Measurements from ENCODE around the gene MMP13.
"Not testable (repeated sequence)": the region's sequence is repeated elsewhere in the genome, so short reads cannot be mapped to it uniquely, and the experiment has no call there.

MMP13 gene

DNA sequence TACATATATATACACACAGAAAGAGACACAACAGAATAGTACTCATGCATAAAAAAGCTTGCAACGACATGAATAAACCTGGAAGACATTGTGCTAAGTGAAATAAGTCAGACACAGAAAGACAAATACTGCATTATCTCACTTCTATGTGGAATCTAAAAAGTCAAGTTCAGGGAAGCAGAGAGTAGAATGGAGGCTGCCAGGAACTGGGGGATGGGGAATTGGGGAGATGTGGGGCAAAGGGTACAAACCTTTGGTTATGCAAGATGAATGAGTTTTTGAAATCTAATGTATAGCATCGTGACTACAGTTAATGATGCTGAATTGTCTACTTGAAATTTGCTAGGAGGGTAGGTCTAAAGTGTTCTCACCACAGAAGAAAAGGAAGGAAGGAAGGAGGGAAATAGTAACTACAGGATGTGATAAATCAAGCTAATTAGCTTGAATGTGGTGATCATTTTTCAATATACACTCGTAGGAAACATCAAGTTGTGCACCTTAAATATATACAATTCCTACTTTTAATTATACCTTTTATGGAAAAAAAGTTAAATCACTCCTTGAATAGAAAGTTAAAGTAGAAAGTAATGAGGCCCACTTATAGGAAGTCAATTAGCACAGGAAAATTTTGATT is 33.8 kb downstream of the MMP13 start:
- TF ChIP-seq, protein P1, sequence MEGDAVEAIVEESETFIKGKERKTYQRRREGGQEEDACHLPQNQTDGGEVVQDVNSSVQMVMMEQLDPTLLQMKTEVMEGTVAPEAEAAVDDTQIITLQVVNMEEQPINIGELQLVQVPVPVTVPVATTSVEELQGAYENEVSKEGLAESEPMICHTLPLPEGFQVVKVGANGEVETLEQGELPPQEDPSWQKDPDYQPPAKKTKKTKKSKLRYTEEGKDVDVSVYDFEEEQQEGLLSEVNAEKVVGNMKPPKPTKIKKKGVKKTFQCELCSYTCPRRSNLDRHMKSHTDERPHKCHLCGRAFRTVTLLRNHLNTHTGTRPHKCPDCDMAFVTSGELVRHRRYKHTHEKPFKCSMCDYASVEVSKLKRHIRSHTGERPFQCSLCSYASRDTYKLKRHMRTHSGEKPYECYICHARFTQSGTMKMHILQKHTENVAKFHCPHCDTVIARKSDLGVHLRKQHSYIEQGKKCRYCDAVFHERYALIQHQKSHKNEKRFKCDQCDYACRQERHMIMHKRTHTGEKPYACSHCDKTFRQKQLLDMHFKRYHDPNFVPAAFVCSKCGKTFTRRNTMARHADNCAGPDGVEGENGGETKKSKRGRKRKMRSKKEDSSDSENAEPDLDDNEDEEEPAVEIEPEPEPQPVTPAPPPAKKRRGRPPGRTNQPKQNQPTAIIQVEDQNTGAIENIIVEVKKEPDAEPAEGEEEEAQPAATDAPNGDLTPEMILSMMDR (conservative IDR thresholded peaks at IDR 0.05; ENCODE audit: low read depth, low read length): no peak
- no peak for DNase-seq (ENCODE audit: low read depth)
- no peak overlapping the region for H3K4me3 ChIP-seq (ENCODE audit: low read depth, low read length)

DNA sequence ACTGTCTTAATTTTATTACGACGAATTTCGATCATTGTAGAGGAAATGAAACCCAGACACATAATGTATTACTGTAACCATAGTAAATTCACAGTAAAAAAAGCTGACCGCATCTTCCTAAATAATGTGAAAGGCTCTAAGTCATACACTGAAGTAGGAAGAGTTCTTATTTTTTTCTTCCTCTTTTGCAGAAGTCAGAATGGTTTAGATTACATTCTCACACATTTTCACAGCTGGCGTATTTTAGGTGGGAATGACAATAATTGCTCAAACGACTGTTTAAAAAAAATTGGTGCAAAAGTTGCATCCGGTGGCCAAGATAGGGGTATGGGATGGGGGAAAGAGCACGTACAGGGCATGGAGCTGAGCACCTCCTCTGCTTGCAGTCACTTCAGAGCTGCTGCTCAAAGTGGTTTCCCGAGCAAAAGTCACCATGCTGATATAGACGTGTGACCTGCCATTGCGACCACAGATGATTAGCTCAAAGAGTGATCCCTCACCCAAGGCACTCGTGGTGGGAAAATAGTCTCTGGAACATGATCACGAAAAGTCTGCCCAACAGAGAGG is 35.3 kb downstream of the MMP13 start:
- no peak overlapping the region for H3K4me3 ChIP-seq (ENCODE audit: low read depth, low read length)
- no peak for DNase-seq (ENCODE audit: low read depth)
- TF ChIP-seq, protein P1 (conservative IDR thresholded peaks at IDR 0.05; ENCODE audit: low read depth, low read length): no peak

DNA sequence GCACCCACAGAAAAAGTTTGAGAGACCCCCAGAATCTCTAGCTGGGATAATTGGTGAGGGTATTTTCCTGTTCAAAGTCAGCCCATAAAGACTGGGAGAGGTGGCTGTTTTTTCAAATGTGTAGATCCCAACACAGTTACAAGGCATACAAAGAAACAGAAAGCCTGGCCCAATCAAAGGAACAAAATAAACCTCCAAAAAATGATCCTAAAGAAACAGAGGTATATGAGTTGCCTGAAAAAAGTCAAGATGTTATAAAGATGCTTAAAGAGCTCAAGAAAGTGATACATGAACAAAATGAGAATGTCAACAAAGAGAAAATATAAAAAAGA is 40.5 kb downstream of the MMP13 start:
- DNase-seq (ENCODE audit: low read depth): no peak
- no peak overlapping the region for H3K4me3 ChIP-seq (ENCODE audit: low read depth, low read length)
- TF ChIP-seq, protein P1 (conservative IDR thresholded peaks at IDR 0.05; ENCODE audit: low read depth, low read length): no peak

DNA sequence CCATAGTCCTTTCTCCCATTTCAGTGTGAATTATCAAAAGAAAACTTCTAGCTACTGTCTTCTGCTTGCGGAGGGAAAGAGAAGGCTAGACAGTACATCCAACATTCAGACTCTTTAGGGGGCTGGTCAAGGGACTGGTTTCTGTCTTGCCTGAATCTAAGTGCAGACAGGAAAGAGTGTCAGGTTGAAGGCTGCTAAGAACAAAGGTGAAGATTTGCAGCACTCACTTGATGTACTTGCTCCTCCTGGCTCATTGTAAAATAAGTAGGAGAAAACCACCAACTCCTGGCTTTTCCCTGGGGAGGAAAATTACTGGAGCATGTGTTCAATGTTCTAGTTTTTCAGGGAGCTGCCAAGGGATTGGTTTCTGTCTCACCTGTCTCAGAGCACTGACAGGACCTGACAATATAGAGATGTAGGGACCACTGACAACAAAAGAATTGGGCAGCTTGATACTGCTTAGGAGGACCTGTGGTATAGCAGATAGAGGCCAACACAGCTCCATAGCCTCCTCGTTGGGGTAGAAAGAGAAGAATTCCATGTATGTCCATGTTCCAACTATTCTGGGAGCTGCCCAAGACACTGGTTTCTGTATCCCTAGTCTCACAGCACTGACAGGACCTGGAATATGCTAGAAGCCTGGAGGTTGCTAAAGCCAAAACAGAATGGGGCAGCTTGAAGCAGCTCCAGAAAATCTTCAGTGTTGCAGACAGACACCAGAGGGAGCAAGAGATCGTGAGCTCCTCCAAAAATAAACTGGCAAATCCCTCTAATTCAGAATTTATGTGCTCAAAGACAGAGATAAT is 41.1 kb downstream of the MMP13 start:
- TF ChIP-seq, protein P1 (conservative IDR thresholded peaks at IDR 0.05; ENCODE audit: low read depth, low read length): peak; percentile 87
- peak; percentile 73 for DNase-seq (ENCODE audit: low read depth)
- H3K4me3 ChIP-seq (ENCODE audit: low read depth, low read length): no peak overlapping the region

DNA sequence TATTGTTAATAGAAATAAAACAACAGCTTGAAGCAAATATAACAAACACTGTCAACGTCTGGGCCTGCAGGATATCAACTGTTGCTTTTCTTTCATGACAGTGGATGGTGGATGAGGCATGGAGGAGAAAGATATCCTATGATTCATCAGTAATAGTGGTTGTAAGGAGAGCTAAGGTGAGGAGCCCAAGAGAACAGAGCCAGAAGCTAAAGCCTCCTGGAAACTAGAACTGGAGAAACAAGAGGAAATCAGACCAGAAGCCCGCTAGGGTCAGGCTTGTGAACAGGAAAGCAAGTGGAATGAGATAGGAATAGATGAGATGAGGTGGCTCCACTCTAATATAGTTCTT is 43.1 kb downstream of the MMP13 start:
- TF ChIP-seq, protein P1 (conservative IDR thresholded peaks at IDR 0.05; ENCODE audit: low read depth, low read length): no peak
- no peak for DNase-seq (ENCODE audit: low read depth)
- H3K4me3 ChIP-seq (ENCODE audit: low read depth, low read length): no peak overlapping the region

DNA sequence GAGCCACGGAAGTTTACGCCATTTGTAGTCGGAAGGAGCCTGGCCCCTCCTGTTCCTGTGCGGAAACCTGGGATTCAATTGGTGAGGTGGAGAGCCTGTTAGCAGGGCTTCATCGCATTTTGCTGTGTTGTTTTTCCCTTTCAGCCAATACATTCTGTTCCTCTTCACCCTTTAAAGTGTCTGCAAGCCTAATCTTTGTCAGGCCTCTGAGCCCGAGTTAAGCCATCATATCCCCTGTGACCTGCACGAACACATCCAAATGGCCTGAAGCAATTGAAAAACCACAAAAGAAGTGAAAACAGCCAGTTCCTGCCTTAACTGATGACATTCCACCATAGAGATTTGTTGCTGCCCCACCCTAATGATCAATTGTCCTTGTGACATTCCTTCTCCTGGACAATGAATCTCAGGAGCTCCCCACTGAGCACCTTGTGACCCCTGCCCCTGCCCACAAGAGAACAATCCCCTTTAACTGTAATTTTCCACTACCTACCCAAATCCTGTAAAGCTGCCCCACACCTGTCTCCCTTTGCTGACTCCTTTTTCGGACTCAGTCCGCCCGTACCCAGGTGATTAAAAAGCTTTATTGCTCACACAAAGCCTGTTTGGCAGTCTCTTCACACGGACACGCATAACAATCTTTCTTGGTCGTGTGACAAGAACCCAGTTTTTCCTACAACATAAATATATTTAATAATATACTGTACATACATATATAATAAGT is 43.6 kb downstream of the MMP13 start:
- no peak for DNase-seq (ENCODE audit: low read depth)
- no peak overlapping the region for H3K4me3 ChIP-seq (ENCODE audit: low read depth, low read length)
- TF ChIP-seq, protein P1 (conservative IDR thresholded peaks at IDR 0.05; ENCODE audit: low read depth, low read length): no peak

DNA sequence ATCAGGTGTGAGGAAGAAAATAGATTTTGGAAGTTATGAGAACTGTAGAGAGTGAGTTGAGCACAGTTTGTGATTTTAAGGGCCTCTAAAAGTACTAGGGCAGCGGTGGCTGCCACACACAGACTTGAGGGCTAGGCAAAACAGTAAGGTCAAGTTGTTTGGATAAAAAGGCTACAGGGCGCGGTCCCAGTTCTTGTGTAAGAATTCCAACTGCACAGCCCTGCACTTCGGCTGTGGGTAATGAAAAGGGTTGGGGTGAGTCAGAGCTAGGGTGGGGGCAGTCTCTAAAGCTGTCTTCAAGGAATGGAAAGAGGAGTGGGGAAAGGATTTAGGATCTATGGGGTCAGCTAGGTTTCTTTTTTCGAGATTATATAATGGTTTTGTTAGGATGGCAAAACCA is 49.7 kb downstream of the MMP13 start:
- not testable (repeated sequence) for DNase-seq (ENCODE audit: low read depth); H3K4me3 ChIP-seq (ENCODE audit: low read depth, low read length)

DNA sequence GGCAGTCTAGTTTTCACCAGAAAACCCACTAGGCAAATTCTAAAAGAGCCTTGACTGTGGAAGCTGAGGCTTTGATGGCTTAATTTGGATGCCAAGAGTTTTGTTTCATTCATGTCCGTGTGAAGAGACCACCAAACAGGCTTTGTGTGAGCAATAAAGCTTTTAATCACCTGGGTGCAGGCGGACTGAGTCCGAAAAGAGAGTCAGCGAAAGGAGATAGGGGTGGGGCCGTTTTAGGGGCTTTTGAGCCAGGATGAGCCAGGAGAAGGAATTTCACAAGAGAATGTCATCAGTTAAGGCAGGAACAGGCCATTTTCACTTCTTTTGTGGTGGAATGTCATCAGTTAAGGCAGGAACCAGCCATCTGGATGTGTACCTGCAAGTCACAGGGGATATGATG is 51.6 kb downstream of the MMP13 start:
- not testable (repeated sequence) for H3K4me3 ChIP-seq (ENCODE audit: low read depth, low read length); DNase-seq (ENCODE audit: low read depth)

Measured in choroid plexus epithelial cell (primary cell).